Upper lobe of left lung (tissue), 6 donors: Measurements from ENCODE around the gene ARID1B. TPM values are rescaled to one million over a fixed set of nuclear protein-coding genes. Genes with fewer than 3 reads are reported as not detected.
A peak's percentile ranks its signal among the peaks of the same experiment; 100 is the strongest.

Experiments used
- ATAC-seq, 2 donors: fragments of 200-7000 bp; cut with Tn5 transposase; one replicate each; pipeline ENCODE4 v1.9.1; 2022; ENCODE audit warnings: mild to moderate bottlenecking in 2 of 2, moderate library complexity in 2 of 2; ENCODE audit not compliant: low FRiP score in 2 of 2
- DNase-seq, 2 donors: peaks; one replicate each; pipeline ENCODE4 v3.0.0-alpha.2; 2019 to 2020
- H3K27ac ChIP-seq, 4 donors: fragments of 200-600 bp; sonication (generic); one replicate each; pipeline ENCODE4 v1.5.1; 2016 to 2019
- H3K27me3 ChIP-seq, 4 donors: fragments of 200-600 bp; sonication (generic); one replicate each; pipeline ENCODE4 v1.5.1; 2017 to 2019
- H3K36me3 ChIP-seq, 4 donors: fragments of 200-600 bp; sonication (generic); one replicate each; pipeline ENCODE4 v1.5.1; 2016 to 2019
- H3K4me1 ChIP-seq, 4 donors: fragments of 200-600 bp; sonication (generic); one replicate each; pipeline ENCODE4 v1.5.1; 2018 to 2019
- H3K4me3 ChIP-seq, 4 donors: fragments of 200-600 bp; sonication (generic); one replicate each; pipeline ENCODE4 v1.5.1; 2017 to 2019; ENCODE audit warnings: mild to moderate bottlenecking in 2 of 4, moderate library complexity in 1 of 4
- H3K9me3 ChIP-seq, 4 donors: fragments of 200-600 bp; sonication (generic); one replicate each; pipeline ENCODE4 v1.5.1; 2018 to 2019
- EP300 ChIP-seq, 4 donors: sonication (generic); formaldehyde crosslinking; IDR thresholded peaks; one replicate each; pipeline ENCODE4 v1.5.1; 2017; ENCODE audit warnings: antibody characterized with exemption in 4 of 4, control low read depth in 2 of 4
- POLR2A ChIP-seq, 4 donors: fragments of 450-650 bp; IDR thresholded peaks; one replicate each; pipeline ENCODE4 v1.5.1; 2016 to 2017; ENCODE audit warnings: antibody characterized with exemption in 4 of 4, mild to moderate bottlenecking in 2 of 4
- POLR2AphosphoS5 ChIP-seq, 2 donors: sonication (generic); formaldehyde crosslinking; IDR thresholded peaks; one replicate each; pipeline ENCODE4 v1.5.1; 2017; ENCODE audit warnings: antibody characterized with exemption in 2 of 2
- WGBS, 2 donors: methylation state at CpG; one replicate each; pipeline ENCODE4 v1.1.5; 2017 to 2018; 5-methylcytosine and 5-hydroxymethylcytosine counted together
- total RNA-seq, 6 donors: library from RNA; depleted of rRNA in 4 of 6; stranded (reverse); fragments of >200 nt in 4 of 6; gene quantifications; one replicate each; pipeline versions ENCODE4 v1.1.0 to v1.2.1, GENCODE V29; 2016 to 2021
- TF ChIP-seq, protein P1 (sequence below), 6 experiments: fragments of 450-650 bp in 4 of 6; fragments of 200-600 bp in 2 of 6; sonication (generic) in 2 of 6; IDR thresholded peaks; one replicate each; pipeline ENCODE4 v1.5.1; 2016 to 2019; ENCODE audit warnings: antibody characterized with exemption in 6 of 6
- donor health status: DM: no; HTN: no; CAD: no; lungs with moderate emphysema.
- donor health status: DM: no; HTN: yes; CAD: no; lungs with severe emphysema.

Gene ARID1B
- total RNA-seq, 6 donors from 2014 or later = 66.4 to 168 (median 109) TPM

DNA sequence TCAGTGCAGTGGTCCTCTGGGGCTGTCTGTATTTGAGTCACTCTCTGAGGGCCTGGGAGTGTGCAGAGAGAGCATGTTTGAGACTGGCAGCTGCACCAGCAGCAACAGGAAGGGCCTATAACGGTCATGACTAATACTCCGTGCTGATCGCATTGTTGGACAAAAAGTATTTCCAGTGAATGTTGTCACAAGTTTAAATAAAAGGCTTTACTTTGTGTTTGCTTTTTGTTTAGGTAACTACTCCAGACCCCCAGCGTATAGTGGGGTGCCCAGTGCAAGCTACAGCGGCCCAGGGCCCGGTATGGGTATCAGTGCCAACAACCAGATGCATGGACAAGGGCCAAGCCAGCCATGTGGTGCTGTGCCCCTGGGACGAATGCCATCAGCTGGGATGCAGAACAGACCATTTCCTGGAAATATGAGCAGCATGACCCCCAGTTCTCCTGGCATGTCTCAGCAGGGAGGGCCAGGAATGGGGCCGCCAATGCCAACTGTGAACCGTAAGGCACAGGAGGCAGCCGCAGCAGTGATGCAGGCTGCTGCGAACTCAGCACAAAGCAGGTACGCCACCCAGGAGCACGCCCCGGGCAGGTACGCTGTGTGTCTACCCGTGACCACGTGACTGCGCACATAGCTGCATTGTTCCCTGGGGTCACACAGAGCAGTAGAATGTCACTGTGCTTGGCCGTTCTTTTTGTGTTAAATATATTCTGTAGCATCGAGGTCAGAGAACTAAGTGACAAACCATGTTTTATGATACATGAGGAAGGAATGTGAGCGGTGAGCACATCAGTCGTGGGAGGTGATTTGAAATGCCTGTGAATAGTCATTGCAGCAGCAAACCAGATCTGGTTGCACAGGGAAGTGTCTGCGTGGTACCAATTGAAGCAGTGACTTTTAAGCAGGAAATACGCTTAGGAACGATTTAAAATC, 371.5 kb downstream of the ARID1B start:
- Histone ChIP-seq H3K27ac (peak overlapping the region in 1 of 4 donors; percentile 50), H3K4me1 (peaks cover 22 to 25% (median 24%) of the 10 kb centered on the region in 4 donors), H3K9me3 (no peaks in the 10 kb centered on the region), H3K4me3 (no peak overlapping the region), H3K36me3 (peaks cover 8 to 27% (median 16%) of the 10 kb centered on the region in 4 donors), H3K27me3 (no peaks in the 10 kb centered on the region)
- no peak for TF ChIP-seq POLR2A (IDR thresholded peaks at IDR 0.05)
- TF ChIP-seq, protein P1, sequence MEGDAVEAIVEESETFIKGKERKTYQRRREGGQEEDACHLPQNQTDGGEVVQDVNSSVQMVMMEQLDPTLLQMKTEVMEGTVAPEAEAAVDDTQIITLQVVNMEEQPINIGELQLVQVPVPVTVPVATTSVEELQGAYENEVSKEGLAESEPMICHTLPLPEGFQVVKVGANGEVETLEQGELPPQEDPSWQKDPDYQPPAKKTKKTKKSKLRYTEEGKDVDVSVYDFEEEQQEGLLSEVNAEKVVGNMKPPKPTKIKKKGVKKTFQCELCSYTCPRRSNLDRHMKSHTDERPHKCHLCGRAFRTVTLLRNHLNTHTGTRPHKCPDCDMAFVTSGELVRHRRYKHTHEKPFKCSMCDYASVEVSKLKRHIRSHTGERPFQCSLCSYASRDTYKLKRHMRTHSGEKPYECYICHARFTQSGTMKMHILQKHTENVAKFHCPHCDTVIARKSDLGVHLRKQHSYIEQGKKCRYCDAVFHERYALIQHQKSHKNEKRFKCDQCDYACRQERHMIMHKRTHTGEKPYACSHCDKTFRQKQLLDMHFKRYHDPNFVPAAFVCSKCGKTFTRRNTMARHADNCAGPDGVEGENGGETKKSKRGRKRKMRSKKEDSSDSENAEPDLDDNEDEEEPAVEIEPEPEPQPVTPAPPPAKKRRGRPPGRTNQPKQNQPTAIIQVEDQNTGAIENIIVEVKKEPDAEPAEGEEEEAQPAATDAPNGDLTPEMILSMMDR (IDR thresholded peaks at IDR 0.05) = no peak
- TF ChIP-seq POLR2AphosphoS5 (IDR thresholded peaks at IDR 0.05) = no peak
- no peak for TF ChIP-seq EP300 (IDR thresholded peaks at IDR 0.05)
- WGBS, 2 donors = 76 to 84% methylated on average over 12 to 24 of the region's 25 CpGs
- ATAC-seq (peak; percentile 50 to 65), DNase-seq (peak in 1 of 2 donors; percentile 52)

DNA sequence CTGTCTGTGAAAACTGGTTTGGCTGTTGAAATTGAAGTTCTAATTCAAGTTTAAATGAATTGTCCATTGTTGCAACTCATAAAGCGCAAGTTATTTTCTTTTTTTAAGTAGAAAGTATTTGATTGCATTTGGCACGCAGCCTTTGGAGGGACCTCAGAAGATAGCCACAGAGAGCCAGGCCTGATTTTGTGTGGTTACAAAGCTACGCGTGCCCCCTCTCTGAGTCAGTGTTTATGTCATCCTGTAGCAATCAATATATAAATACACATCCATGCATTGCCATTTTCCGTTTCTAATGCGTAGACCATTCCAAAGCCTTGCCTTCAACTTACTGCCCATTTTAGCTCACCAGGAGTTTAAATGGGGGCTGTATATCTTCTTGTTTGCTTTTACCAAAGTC, 372.9 kb downstream of the ARID1B start:
- H3K4me1 ChIP-seq = peaks cover 9 to 11% (median 10%) of the 10 kb centered on the region in 4 donors
- WGBS, 2 donors = 95% methylated on average over 6 of the region's 6 CpGs
- no peaks in the 10 kb centered on the region for H3K27me3 ChIP-seq
- ATAC-seq (no peak), DNase-seq (no peak)
- H3K9me3 ChIP-seq = no peaks in the 10 kb centered on the region
- no peak overlapping the region for H3K27ac ChIP-seq
- TF ChIP-seq POLR2A (IDR thresholded peaks at IDR 0.05) (no peak), EP300 (IDR thresholded peaks at IDR 0.05) (no peak), POLR2AphosphoS5 (IDR thresholded peaks at IDR 0.05) (no peak)
- TF ChIP-seq, protein P1 (IDR thresholded peaks at IDR 0.05) = no peak
- H3K4me3 ChIP-seq = no peak overlapping the region
- H3K36me3 ChIP-seq = peaks cover 8 to 31% (median 16%) of the 10 kb centered on the region in 4 donors

DNA sequence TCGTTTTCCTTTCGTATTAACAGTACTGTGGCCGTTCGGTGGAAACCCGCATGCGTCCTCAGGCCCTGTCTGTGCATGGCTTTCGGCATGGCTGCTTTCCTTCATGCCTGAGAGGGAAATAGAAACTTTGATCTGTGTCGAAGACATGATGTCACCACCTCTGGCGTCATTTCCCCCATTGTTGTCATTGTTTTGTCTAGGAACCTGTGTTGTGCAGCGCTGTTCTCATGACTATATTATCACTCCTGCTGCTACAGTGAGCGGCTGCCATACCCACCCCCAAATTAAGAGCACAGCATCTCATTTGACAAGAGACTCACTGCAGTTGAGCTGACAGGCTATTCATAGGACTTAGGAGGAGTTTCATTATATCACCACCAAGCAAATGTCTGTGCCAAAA, 373.9 kb downstream of the ARID1B start:
- TF ChIP-seq POLR2AphosphoS5 (IDR thresholded peaks at IDR 0.05) (no peak), POLR2A (IDR thresholded peaks at IDR 0.05) (no peak), EP300 (IDR thresholded peaks at IDR 0.05) (no peak)
- TF ChIP-seq, protein P1 (IDR thresholded peaks at IDR 0.05) = no peak
- DNase-seq = no peak
- Histone ChIP-seq H3K4me3 (no peak overlapping the region), H3K4me1 (peaks cover under 1 to 4% (median under 1%) of the 10 kb centered on the region in 4 donors), H3K9me3 (no peaks in the 10 kb centered on the region), H3K27me3 (no peaks in the 10 kb centered on the region), H3K27ac (no peak overlapping the region), H3K36me3 (peaks cover 8 to 31% (median 16%) of the 10 kb centered on the region in 4 donors)
- WGBS, 2 donors = 86 to 91% methylated on average over 11 of the region's 11 CpGs
- ATAC-seq = peak in 1 of 2 donors; percentile 15

- TF ChIP-seq, protein P1 (IDR thresholded peaks at IDR 0.05) = no peak
- no peak for TF ChIP-seq POLR2AphosphoS5 (IDR thresholded peaks at IDR 0.05)
- TF ChIP-seq EP300 (IDR thresholded peaks at IDR 0.05) = no peak
- TF ChIP-seq POLR2A (IDR thresholded peaks at IDR 0.05) = no peak
- Histone ChIP-seq H3K27me3 (no peaks in the 10 kb centered on the region), H3K9me3 (no peaks in the 10 kb centered on the region), H3K4me1 (peaks cover 0 to 4% (median 0%) of the 10 kb centered on the region in 4 donors), H3K27ac (no peak overlapping the region), H3K4me3 (no peak overlapping the region), H3K36me3 (peaks cover 8 to 37% (median 20%) of the 10 kb centered on the region in 4 donors)
- WGBS, 2 donors = 76 to 80% methylated on average over 3 of the region's 3 CpGs
- DNase-seq (no peak), ATAC-seq (no peak)
Observed at GRCh38 chr6:157151989-157152388, 374.8 kb downstream of the ARID1B start.
